ENCODE measurements around the gene IL31. TPM values are rescaled to one million over a fixed set of nuclear protein-coding genes. Genes with fewer than 3 reads are reported as not detected.
"Not testable (repeated sequence)": the region's sequence is repeated elsewhere in the genome, so short reads cannot be mapped to it uniquely, and the experiment has no call there.

IL31 gene
- polyA plus RNA-seq, 12 donors: not detected

DNA sequence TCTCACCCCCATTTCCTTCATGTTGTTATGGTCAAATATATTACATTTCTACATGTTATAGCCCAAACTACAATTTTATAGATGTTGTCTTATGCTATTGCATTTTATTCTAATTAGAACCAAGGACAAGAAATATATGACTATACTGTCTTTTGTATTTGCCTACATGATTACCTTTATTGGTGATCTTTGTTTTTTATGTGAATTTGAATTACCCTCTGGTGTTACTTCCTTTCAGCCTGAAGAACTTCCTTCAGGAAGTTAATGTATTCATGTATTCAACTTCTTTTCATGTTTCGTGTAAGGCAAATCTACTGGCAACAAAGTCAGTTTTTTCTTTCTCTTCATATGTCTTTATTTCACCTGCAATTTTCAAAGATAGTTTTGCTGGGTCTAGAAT, 20.8 kb upstream of the IL31 start:
- DNase-seq: no peak

DNA sequence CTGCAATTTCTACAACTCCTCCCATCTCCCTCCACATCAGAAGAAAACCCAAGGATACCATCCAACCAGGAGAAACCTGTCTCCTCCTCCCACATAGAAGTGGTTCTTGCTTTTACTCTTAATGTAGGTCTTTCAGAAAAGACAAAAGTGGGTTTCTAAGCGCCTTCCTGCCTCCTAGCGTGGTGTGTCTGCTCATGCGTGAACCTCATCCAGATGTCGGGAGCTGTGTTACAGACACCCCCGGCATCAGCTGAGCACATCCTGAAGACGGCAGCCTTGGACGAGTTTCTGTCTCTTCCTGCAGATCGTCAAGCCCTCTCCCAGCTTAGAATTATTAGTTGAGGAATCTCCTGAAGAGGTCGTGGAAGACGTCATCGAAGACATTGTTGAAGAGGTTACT, 18.4 kb upstream of the IL31 start:
- DNase-seq: no peak

DNA sequence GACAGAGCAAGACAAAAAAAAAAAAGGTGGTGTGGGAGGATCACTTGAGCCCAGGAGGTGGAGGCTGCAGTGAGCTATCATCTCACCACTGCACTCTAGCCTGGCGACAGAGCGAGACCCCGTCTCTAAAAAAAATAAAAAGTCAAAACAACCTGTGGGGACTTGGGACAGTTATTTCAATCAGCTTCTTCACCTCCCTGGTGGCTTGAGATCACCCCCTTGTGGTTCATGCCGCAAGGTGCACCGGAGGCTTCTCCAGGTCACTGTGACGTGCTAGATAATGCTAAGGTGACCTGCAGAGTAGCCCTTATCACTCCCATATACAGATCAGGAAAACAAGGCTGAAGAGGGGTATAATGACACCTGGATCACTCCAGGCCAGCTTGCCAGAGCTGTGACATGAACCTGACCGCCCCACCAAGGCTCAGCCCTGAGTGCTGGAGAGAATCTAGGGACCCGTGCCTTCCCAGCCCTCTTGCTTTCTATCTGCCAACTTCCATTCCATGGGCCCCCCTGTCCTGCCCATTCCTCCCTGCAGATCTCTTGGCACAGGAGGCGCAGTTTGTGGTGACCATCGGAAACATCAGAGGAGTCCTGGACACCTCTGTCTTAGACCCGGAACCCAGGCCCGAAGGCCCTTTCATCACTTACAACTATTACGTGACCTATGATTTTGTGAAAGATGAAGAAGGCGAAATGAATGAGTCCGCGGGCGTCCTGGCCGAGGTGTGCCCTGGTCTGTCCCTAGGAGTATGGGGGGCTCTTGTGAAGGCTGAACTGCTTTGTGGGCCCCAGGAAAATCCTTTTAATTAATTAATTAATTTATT, 17.0 kb upstream of the IL31 start:
- DNase-seq: no peak

DNA sequence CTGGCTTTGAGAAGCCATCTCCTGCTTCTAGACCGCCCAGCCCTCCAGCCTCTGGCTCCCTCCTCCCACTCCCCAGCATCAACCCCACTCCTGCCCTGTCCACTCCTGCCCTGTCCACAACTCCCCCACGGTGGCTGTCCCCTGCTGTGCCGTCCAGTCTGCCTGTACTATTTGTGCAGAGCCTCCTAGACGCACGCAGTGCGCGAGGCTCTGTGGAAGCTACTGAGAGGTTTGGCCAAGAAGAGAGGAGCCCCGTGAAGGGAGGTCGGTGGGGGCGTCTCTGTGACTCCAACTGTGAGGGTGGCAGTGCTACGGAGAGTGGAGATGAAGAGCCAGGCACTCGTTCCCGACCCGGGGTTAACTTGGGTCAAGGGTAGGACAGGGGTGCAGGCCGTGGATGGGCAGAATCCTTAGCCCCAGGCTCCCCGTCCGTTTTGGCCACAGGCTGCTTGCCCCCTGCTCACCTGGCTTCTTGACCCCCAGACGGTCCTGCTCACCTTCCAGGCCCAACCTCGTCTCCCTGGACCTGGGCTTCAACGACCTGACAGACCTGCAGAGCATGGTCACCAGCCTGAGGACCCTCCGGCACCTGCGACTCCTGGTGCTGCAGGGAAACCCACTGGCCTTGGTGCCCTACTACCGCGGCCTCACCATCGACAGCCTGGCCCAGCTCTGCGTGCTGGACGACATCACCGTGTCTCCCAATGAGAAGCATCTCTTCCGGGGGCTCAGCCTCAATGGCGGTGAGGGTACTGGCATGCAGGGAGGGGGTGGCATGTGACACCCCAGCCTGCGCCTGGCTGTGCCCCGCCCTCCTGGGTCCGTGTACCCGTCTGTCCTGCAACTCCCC, 15.8 kb upstream of the IL31 start:
- DNase-seq: no peak

DNA sequence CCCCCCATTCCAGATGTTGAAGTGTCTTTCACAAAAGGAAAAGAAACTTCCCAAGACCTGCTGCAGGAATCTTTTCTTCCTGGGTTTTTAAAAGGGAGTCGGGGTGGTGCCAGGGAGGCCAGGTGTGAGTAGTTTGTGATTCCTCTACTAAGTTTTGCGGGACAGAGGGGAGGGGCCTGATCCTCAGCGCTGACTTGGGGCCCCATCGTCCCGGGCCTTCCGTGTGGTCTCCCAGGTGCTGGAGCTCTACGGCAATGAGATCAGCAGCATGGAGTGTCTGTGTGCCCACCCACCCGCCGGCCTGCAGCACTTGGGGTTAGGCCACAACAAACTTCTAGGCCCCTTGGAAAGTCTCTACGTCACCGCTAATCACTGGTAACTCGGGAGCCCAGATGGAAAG, 13.4 kb upstream of the IL31 start:
- DNase-seq: no peak

DNA sequence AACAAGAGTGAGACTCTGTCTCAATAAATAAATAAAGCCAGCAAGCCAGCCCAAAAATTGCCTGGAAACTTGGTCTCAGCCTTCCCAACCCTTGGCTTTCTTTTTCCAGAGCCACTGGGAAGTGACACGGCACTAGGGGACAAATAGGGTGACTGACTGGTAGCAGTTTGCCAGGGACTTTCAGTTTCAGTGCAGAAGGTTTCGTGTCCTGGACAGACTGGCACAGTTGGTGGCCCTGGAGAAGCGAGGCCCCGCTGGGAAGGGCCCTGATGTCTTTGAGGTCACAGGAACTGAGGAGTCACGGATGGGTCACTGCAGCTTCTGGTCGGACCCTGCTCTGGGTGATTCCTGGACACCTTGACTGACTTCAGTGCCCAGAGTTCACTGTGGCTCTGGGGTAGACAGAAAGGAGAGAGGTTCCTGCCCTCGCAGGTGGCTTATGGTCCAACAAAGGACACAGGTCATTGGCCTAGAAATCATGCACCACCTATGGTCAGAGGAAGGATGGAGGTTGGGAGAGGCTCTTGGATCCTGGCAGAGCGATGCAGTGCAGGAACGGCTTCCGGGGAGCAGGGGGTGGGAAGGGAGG, 11.6 kb upstream of the IL31 start:
- DNase-seq: no peak

DNA sequence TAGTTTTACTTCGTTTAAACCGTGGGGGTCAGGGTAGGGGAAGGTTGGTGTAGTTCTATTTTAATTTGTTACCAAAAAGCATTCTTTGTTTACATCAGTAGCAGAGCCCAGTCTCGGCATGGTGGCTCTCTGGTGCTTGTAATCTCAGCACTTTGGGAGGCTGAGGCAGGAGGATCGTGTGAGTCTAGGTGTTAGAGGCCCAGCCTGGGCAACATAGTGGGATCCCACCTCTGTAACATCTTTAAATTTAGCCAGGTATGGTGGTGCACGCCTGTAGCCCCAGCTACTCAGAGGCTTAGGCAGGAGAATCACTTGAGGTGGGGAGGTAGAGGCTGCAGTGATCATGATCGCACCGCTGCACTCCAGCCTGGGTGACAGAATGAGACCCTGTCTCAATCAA, 11.1 kb upstream of the IL31 start:
- DNase-seq: no peak

DNA sequence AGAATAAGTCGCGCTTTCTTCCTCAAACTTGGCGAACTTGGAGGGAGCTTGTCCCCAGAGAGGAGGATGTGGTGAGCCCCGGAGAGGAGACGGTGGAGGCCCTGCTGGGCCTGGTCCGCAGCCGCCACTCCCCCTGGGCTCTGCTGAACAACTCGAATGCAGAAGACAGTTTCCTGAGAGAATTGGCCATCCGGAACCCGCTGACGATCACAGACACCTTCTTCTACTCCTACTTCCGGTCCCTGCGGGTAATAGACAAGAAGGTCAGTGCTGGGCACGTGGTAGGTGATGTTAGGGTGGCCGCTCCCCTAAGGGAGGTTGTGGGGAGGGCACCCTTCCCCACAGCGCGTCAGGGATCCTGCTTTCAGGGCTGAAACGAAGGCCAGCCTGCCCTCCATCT, 10.5 kb upstream of the IL31 start:
- no peak for DNase-seq

DNA sequence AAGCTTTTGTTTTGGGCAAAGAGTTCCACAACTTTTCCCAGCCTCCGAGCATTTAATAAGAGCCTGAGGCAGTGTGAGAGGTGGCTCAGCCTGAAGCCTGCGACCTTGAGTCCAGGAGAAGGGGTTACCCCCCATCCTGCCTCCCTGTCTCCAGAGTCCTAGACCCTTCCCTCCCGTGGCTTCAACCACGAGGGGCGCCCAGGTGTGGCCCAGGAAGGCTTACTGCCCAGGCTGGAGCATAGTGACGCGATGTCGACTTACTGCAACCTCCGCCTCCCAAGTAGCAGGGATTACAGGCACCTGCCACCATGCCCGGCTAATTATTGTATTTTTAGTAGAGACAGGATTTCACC, 9.5 kb upstream of the IL31 start:
- DNase-seq: no peak

DNA sequence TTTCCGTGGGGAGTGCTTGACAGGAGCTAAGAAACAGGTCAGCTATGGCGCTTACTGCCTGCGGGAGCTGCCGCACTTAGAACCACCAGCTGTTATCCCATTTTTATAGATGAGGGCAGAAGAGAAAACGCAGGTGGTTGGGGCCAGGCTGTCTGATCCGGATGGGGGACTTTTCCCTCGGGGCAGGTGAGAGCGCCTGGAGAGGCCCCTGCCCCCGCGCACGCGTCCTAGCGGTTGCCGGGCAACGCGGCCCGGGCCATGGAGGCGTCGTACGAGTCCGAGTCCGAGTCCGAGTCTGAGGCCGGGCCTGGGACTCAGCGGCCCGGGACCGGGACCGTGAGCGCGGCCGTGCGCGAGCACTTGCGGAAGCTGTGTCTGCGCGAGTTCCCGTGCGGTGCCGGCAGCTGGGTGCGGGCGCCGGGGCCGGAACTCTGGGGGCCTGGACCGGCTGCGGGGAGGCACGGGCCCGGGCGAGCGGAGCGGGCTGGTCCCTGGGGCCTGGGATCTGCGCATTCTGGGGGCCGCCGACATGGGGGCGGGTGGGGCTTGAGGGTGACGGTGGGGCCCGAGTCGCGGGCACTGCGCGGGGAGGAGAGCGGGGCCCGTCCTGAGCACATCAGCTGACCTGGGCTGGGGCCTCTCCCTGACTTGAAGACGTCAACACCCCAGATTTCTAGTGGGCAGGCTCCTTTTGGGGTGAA, 9.0 kb upstream of the IL31 start, which contains the start of gene LRRC43:
TSS of gene LRRC43 (plus strand) at position 237 of the 701 bp plus-strand sequence. CDS start at position 259, 22 bp downstream.
- peak; percentile 21 for DNase-seq

DNA sequence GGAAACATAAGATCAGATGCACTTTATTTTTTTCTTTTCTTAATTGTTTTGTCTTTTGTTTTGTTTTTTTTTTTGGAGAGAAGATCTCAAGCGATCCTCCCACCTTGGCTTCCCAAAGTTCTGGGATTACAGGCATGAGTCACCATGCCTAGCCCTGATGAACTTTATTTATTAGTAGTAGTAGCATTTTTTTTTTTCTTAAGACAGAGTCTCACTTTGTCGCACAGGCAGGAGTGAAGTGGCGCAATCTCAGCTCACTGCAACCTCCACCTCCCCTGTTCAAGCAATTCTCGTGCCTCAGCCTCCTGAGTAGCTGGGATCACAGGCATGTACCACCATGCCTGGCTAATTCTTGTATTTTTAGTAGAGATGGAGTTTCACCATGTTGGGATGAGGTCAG, 2.5 kb upstream of the IL31 start:
- DNase-seq: not testable (repeated sequence)

DNA sequence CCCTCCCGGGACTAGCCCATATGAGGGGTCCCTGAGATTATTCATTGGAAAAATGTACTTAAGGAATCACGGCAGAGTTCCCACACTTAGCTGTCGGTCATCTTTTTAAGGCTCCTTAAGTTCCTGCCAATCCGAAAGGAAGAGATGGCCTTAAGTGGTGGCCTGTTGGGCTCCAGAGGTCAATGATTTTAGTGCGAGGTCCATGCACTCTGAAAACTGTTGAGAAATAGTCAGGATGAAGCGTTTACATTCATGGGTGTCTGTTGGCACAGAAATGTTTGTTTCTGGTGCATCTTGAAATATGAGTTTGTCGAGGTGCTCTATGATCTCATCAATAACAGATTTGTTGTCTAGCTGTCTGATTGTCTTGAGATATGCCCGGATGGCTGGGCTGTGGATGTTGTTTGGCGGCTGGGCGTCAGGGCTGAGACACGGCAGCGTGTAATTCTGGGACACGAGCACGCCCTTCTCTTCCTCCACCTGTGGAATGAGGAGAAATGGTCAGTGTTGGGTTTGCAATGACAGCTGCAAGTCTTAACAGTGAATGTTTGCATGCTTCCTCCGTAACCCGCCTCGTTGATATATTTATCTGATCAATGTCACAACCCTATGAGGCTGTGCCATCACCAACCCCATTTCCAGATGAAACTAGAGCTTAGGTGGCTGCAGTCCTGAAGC, 1.6 kb downstream of the IL31 start:
- no peak for DNase-seq

DNA sequence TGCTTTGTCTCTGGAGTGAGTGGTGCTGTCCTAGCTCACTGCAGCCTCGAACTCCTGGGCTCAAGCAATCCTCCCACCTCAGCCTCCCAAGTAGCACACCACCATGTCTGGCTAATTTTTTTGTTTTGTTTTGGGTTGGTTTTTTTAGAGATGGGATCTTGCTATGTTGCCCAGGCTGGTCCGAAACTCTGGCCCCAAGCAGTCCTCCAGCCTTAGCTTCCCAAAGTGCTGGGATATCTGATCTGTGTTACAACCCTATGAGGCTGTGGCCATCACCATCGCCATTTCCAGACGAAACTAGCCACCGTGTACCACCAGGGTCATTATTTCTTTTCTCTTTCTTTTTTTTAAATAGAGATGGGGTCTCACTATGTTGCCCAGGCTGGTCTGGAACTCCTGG, 2.6 kb downstream of the IL31 start:
- DNase-seq: no peak

DNA sequence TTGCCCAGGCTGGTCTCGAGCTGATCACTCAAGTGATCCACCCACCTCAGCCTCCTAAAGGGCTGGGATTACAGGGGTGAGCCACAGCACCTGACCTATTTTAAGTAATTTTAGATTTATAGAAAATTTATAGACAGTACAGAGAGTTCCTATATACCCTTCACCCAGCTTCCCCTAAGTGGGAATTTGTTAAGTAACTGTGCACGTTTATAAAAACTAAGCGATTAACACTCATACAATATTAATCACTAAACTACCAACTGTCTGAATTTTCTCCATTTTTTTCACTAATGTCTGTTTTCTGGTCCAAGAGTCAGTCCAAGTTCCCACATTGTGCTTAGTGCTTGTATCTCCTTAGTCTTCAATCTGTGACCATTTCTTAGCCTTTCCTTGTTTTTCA, 5.5 kb downstream of the IL31 start:
- DNase-seq: no peak

DNA sequence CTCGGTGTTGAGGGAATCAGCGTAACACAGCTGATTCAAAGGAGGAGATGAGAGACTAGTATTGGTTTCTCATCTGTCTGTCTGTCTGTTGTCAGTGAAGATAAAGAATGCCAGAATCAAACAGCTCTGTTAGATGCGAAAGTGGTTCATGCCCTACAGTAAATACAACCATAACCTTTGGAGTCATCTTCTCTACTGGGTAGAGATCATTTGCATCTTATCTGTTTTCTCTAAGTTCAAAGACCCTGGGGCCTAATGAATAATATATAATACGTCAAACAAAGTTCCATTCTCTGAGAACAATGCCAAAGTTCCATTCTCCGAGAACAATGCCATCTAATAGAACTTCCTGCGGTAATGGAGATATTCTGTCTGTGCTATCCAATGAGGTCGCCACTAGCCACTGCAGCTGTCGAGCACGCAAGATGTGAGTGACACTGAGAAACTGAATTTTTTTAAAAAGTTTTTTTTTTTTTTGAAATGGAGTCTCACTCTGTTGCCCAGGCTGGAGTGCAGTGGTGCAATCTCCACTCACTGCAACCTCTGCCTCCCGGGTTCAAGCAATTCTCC, 6.6 kb downstream of the IL31 start:
- no peak for DNase-seq

DNA sequence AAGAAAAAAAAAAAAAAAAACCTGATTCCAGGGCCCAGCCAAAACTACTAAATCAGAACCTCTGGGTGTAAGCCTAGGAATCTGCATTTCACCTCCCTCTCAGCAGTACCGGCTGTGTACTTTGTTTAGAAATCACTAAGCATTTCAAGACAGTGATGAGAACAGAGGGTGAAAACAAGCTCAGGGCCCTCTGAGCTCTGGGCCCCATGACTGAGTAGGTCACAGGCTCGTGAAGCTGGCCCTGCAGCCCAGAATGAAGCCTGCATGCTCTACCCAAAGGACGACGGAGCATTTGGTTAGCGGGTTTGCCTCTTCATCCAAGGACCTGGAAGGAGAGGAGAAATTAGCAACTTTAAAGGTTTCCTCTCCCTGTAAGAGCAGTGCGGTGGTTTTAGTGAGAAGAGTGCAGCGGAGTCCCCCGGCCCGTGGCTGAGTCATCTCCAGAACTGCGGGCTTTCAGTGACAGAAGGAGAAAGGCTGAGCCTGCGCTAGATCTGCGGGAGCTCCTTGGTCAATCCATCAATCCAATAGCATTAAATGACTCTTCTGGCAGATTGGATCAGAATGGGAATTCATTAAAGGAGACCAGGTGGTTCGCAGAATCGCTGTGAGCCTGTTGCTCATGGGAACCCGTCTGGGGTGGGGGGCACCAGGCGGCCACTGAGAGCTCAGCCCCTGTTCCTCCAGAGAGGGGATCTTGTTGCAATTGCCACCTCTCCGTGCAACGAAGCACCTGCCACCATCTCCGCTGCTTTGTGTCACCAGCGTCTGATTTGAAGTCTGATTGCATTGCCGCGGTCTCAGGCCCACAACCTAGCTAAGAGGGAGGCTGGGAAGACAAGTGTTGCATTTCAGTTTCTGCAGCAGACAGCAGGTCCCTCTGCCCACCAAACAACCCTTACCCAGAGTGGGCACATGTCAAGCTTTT, 7.3 kb downstream of the IL31 start:
- no peak for DNase-seq

DNA sequence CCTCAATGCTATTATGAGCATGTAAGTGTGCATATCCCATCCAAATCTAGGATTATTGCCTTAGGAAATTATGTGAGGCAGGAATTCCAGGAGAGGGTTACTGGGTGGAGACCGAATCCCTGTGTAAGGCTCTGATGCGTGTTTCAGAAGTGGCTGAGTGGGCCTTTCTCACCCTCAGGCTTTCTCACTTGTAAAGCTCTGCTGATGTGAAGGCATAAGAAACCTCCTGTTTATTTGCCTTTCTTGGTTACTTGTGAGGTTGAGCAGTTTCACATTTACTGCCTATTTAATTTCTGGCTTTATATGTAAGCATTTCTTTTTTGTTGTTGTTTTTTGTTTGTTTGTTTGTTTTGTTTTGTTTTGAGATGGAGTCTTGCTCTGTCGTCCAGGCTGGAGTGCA, 11.0 kb downstream of the IL31 start:
- DNase-seq: no peak

DNA sequence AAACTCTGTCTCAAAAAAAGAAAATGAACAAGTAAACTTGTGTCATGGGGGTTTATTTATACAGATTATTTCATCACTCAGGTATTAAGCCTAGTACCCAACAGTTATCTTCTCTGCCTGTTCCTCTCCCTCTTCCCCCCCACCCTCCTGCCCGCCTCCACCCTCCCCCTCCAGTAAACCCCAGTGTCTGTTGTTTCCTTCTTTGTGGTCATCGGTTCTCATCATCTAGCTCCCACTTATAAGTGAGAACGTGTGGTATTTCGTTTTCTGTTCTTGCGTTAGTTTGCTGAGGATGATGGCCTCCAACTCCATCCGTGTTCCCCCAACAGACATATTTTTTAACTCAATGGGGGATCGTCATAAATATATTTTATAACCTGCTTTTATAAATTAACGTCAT, 12.3 kb downstream of the IL31 start:
- DNase-seq: no peak

DNA sequence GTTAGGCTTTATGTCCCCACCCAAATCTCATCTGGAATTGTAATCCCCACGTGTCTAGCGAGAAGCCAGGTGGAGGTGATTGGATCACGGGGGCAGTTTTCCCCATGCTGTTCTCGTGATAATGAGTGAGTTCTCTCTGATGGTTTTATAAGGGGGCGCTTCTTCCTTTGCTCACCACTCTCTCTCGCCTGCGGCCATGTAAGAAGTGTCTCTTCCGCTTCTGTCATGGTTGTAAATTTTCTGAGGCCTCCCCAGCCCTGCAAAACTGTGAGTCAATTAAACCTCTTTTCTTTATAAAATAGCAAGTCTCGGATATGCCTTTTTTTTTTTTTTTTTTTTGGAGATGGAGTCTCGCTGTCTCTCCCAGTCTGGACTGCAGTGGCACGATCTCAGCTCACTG, 13.3 kb downstream of the IL31 start:
- no peak for DNase-seq

DNA sequence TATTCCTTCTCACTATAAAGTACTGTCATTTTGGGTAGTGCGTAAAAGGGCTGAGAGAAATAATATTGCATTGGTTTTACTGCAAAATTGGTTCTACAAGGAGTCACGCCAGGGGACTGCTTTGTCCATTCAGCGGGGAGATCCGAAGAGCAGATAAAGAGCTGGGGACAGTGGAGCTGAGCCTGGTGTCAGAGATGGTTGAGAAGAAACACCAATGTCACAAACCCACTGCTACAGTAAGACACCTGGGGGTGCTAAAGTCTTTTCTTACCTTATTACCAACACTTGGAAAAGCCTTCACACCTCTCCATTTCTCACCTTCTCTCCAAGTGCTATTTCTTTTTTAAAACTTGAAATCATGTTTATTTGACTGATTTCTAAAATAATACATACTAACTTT, 14.1 kb downstream of the IL31 start:
- no peak for DNase-seq
